Adrenal gland (tissue), 12 donors: ENCODE measurements around the gene AGAP3. TPM values are rescaled to one million over a fixed set of nuclear protein-coding genes. Genes with fewer than 3 reads are reported as not detected.

ENCODE experiments used
- DNase-seq, 7 donors: peaks; one replicate each; pipeline ENCODE4 v3.0.0-alpha.2; 2019 to 2020
- H3K27ac ChIP-seq, 5 donors: fragments of 200-600 bp; sonication (generic) in 4 of 5; 1 replicate in 3 of 5; 2 replicates in 2 of 5; pipeline versions ENCODE4 v1.5.1 to v1.8.0; 2016 to 2020; ENCODE audit warnings: mild to moderate bottlenecking in 1 of 5
- H3K27me3 ChIP-seq: fragments of 200-600 bp; 2 replicates; pipeline ENCODE4 v1.8.0; 2021
- H3K36me3 ChIP-seq, 2 donors: fragments of 200-600 bp; replicated peaks in 1 of 2; 1 replicate in 1 of 2; 2 replicates in 1 of 2; pipeline versions ENCODE4 v1.5.1 to v1.8.0; 2018 to 2022
- H3K4me1 ChIP-seq, 2 donors: fragments of 200-600 bp; replicated peaks in 1 of 2; 1 replicate in 1 of 2; 2 replicates in 1 of 2; pipeline versions ENCODE4 v1.5.1 to v1.8.0; 2018 to 2021
- H3K4me3 ChIP-seq, 4 donors: fragments of 200-600 bp; sonication (generic) in 3 of 4; one replicate each; pipeline ENCODE4 v1.5.1; 2016 to 2018
- H3K9me3 ChIP-seq, 3 donors: fragments of 200-600 bp; sonication (generic) in 1 of 3; replicated peaks in 1 of 3; 1 replicate in 2 of 3; 2 replicates in 1 of 3; pipeline versions ENCODE4 v1.5.1 to v1.8.0; 2016 to 2021
- POLR2A ChIP-seq, 2 donors: fragments of 450-650 bp; IDR thresholded peaks; one replicate each; pipeline ENCODE4 v1.6.1; 2017; ENCODE audit warnings: antibody characterized with exemption in 2 of 2, mild to moderate bottlenecking in 2 of 2, moderate library complexity in 1 of 2
- WGBS, 4 donors: extraction: QIAGEN DNeasy Blood & Tissue Kit in 2 of 4; methylation state at CpG; one replicate each; pipeline versions ENCODE4 v1.1.5 to v1.1.7; 2013 to 2017; 5-methylcytosine and 5-hydroxymethylcytosine counted together
- intact Hi-C, 2 donors: fragments of 100-400 bp; cut with DNase I; formaldehyde crosslinking; loops; one replicate each; pipeline versions ENCODE4 v1.14.1 to v1.15.0; 2022 to 2023
- polyA plus RNA-seq, 3 donors: library from polyadenylated mRNA; stranded (reverse); fragments of 200-250 nt in 2 of 3; fragments of 350-450 nt in 1 of 3; fragmentation: Illumina TruSeq in 1 of 3; extraction: RNeasy Lipid Tissue Mini Kit (QIAGEN cat#74804) in 1 of 3; gene quantifications; one replicate each; pipeline ENCODE4 v1.2.3, GENCODE V29; 2013 to 2014
- total RNA-seq, 9 donors: library from RNA; depleted of rRNA in 4 of 9; stranded (reverse); fragments of >200 nt in 4 of 9; fragments of 120-200 nt in 1 of 9; fragmentation: NEBNext Ultra II Directional in 1 of 9; extraction: Animal tissue kit (Norgen Biotek cat#: 25700) in 1 of 9; gene quantifications; one replicate each; pipeline versions ENCODE4 v1.1.0 to v1.2.4, GENCODE V29; 2013 to 2023
- TF ChIP-seq, protein P1 (sequence below), 6 experiments: fragments of 450-650 bp in 4 of 6; fragments of 200-600 bp in 2 of 6; sonication (generic) in 1 of 6; IDR thresholded peaks; 1 replicate in 5 of 6; 2 replicates in 1 of 6; pipeline versions ENCODE4 v1.5.1 to v1.8.0; 2016 to 2021; ENCODE audit warnings: antibody characterized with exemption in 6 of 6, mild to moderate bottlenecking in 2 of 6, moderate library complexity in 1 of 6
- donor health status: healthy with polysubstance abuse.
- donor health status: Bipolar disorder and iron deficiency.
- donor health status: DM: yes; HTN: yes; CAD: no.
- donor health status: DM: no; HTN: no; CAD: no.
- donor health status: DM: no; HTN: no; CAD: no.
- donor health status: DM: yes; HTN: yes; CAD: no.

The AGAP3 gene
- total and polyA plus RNA-seq, 12 donors, result 17.2 to 236 (median 50.9) TPM

DNA sequence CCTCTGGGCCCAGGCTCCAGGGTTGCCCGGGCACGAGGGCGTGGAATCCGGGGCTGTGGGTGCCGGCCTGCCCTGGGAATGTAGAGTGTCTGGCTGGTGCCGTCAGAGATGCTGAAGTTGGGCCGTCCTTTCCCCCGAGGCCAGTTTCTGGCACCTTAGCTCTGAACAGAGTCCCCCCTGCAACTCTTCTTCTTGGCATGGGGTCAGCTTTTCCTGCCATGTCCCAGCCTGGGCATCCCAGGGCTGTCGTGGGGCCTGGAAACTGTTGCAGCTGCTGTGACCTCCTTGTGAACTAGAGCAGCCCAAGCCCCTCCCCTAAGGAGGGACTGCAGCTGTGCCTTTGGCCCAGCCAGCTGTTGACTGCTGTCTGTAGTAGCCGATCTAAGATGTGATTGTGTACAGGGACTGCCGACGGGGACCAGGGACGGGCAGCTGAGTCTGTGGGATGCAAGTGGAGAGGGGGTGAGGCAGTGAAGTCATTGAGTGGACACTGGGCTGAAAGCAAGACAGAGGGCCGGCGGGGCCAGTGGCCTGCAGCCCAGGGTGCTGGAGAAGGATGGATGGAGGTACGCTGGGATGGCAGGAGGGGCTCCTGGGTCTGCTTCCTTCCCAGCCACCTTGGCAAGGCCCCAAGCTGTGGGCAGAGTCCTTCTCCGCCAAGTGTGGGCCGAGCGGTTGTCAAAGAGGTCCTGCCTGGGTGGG lies 45.5 kb downstream of the AGAP3 start:
- Histone ChIP-seq H3K4me1 (no peaks in the 10 kb centered on the region), H3K9me3 (no peaks in the 10 kb centered on the region), H3K36me3 (peaks cover 0 to 74% of the 10 kb centered on the region in 2 donors), H3K27ac (no peak overlapping the region), H3K4me3 (no peak overlapping the region), H3K27me3 (no peaks in the 10 kb centered on the region)
- TF ChIP-seq, protein P1, sequence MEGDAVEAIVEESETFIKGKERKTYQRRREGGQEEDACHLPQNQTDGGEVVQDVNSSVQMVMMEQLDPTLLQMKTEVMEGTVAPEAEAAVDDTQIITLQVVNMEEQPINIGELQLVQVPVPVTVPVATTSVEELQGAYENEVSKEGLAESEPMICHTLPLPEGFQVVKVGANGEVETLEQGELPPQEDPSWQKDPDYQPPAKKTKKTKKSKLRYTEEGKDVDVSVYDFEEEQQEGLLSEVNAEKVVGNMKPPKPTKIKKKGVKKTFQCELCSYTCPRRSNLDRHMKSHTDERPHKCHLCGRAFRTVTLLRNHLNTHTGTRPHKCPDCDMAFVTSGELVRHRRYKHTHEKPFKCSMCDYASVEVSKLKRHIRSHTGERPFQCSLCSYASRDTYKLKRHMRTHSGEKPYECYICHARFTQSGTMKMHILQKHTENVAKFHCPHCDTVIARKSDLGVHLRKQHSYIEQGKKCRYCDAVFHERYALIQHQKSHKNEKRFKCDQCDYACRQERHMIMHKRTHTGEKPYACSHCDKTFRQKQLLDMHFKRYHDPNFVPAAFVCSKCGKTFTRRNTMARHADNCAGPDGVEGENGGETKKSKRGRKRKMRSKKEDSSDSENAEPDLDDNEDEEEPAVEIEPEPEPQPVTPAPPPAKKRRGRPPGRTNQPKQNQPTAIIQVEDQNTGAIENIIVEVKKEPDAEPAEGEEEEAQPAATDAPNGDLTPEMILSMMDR (IDR thresholded peaks at IDR 0.05), result no peak
- no peak for TF ChIP-seq POLR2A (IDR thresholded peaks at IDR 0.05)
- no peak for DNase-seq
- 77 to 85% (median 82%) methylated on average over 13 to 19 of the region's 19 CpGs for WGBS, 4 donors
- intact Hi-C loops, result no loop called here

DNA sequence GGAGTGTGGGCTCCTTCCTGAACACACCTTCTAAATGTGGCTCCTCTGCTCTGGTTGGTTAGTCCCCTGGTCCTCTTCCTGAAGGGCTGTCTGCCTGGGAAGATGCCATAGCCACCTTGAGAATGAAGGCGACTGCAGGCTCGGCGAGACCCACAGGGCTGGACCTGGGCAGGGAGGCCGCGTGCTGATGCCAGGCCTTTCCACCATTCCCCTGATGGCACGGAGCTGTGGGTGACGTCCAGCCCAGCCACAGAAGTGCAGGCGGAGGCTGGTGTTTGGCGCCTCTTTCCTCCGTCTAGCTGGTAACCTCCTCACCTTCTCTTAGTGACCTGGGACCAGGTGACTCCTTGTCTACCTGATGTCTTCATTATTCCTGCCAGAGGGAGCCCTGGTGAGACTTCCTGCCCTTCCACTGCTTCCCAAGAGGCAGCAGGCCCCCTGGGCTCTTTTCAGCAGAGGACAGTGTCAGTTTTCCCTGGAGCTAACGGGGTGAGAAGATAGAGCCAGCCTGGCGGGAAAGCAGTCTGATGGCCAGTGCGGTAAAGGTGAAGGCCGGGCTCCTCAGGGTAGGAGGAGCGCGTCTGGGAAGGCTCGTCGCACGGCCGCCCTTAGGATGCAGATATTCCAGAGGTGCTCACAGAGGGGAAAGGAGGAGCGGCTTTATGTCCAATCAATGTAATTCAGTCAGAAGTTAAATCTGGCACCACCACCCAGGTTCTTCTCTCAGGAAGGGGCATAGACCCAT lies 46.4 kb downstream of the AGAP3 start:
- H3K4me3 ChIP-seq, result no peak overlapping the region
- no peaks in the 10 kb centered on the region for H3K4me1 ChIP-seq
- TF ChIP-seq, protein P1 (IDR thresholded peaks at IDR 0.05), result no peak
- TF ChIP-seq POLR2A (IDR thresholded peaks at IDR 0.05), result no peak
- peaks cover 0 to 74% of the 10 kb centered on the region in 2 donors for H3K36me3 ChIP-seq
- no peaks in the 10 kb centered on the region for H3K9me3 ChIP-seq
- intact Hi-C loops, result no loop called here
- 94 to 97% (median 95%) methylated on average over 16 to 21 of the region's 21 CpGs for WGBS, 4 donors
- no peaks in the 10 kb centered on the region for H3K27me3 ChIP-seq
- no peak overlapping the region for H3K27ac ChIP-seq
- no peak for DNase-seq

DNA sequence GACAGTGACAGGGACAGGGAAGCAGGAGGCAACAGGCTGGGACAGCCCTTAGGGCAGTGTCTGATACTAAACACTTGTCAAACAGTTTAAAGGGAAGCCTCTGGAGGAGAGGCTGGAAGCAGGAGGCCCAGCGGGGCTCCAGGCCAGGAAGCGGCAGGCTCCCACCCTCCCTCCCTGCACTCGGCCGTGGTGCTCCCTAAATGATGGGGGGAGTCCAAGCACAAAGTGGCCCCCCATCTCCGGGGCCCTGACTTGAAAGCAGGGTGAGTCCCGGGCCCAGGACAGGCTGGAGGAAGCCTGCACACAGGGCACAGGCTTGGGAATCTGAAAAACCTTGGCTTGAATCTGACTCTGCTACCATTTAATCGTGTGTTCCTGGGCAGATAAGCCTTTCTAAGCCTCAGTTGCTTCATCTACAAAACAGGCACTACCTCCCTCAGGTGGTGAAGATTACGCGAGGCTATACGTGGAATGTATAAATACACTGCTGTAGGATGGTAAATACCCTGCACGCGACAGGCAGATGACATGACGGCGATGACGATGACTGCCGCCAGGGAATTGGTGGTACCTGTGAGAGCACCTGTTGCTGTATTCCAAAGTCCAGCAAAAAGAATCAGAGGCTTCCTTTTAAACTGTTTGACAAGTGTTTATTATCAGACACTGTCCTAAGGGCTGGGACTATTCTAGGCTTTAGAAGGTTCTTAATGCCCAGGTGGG lies 47.2 kb downstream of the AGAP3 start:
- peaks cover 0 to 67% of the 10 kb centered on the region in 2 donors for H3K36me3 ChIP-seq
- intact Hi-C loops, result no loop called here
- 94 to 97% (median 95%) methylated on average over 12 to 16 of the region's 16 CpGs for WGBS, 4 donors
- no peak overlapping the region for H3K4me3 ChIP-seq
- no peaks in the 10 kb centered on the region for H3K27me3 ChIP-seq
- TF ChIP-seq POLR2A (IDR thresholded peaks at IDR 0.05), result no peak
- TF ChIP-seq, protein P1 (IDR thresholded peaks at IDR 0.05), result no peak
- H3K4me1 ChIP-seq, result no peaks in the 10 kb centered on the region
- no peak overlapping the region for H3K27ac ChIP-seq
- no peak for DNase-seq
- no peaks in the 10 kb centered on the region for H3K9me3 ChIP-seq
